Mesodermal cell (in vitro differentiated cells): ENCODE measurements around the gene SERP1.

ENCODE experiments used
- H3K27ac ChIP-seq: 2 replicates; pipeline ENCODE4 v1.7.0; 2013; ENCODE audit warnings: mild to moderate bottlenecking, low read depth, low read length, moderate library complexity; ENCODE audit not compliant: severe bottlenecking
- H3K36me3 ChIP-seq: 2 replicates; pipeline ENCODE4 v1.7.1; 2013; ENCODE audit warnings: mild to moderate bottlenecking, low read length, moderate library complexity; ENCODE audit not compliant: control insufficient read depth, insufficient read depth
- H3K4me1 ChIP-seq: one replicate; pipeline ENCODE4 v1.7.1; 2013; ENCODE audit warnings: mild to moderate bottlenecking, low read length; ENCODE audit not compliant: insufficient read depth, control insufficient read depth, poor library complexity, severe bottlenecking
- H3K4me3 ChIP-seq: 2 replicates; pipeline ENCODE4 v1.7.0; 2013; ENCODE audit warnings: low read length, control low read depth, mild to moderate bottlenecking; ENCODE audit not compliant: insufficient read depth, poor library complexity, severe bottlenecking; ENCODE audit errors: extremely low read depth
- H3K9me3 ChIP-seq: 2 replicates; pipeline ENCODE4 v1.7.1; 2013; ENCODE audit warnings: mild to moderate bottlenecking, low read length, moderate library complexity; ENCODE audit not compliant: control insufficient read depth
- WGBS, 2 experiments: methylation state at CpG; one replicate each; pipeline ENCODE4 v1.1.5; 2013; ENCODE audit warnings: missing lambda C conversion rate in 2 of 2; ENCODE audit not compliant: insufficient coverage in 2 of 2; 5-methylcytosine and 5-hydroxymethylcytosine counted together

SERP1 gene

GRCh38 chr3:150540297-150540696 is 6.0 kb downstream of the SERP1 start:
- Histone ChIP-seq H3K27ac (no peak overlapping the region), H3K4me1 (no peaks in the 10 kb centered on the region), H3K4me3 (no peak overlapping the region), H3K36me3 (peaks cover 24% of the 10 kb centered on the region), H3K9me3 (no peaks in the 10 kb centered on the region)
- whole genome bisulfite sequencing, 2 experiments, result 86 to 100% methylated on average over 1 of the region's 2 CpGs

- Histone ChIP-seq H3K27ac (no peak overlapping the region), H3K9me3 (no peaks in the 10 kb centered on the region), H3K4me1 (no peaks in the 10 kb centered on the region), H3K4me3 (no peak overlapping the region), H3K36me3 (peaks cover 21% of the 10 kb centered on the region)
- 92 to 98% methylated on average over 5 to 8 of the region's 10 CpGs for WGBS, 2 experiments
Observed at GRCh38 chr3:150538324-150539208, 7.7 kb downstream of the SERP1 start.

- whole genome bisulfite sequencing, 2 experiments, result 53 to 60% methylated on average over 4 of the region's 4 CpGs
- no peak overlapping the region for H3K27ac ChIP-seq
- H3K4me1 ChIP-seq, result no peaks in the 10 kb centered on the region
- H3K4me3 ChIP-seq, result no peak overlapping the region
- H3K36me3 ChIP-seq, result no peaks in the 10 kb centered on the region
- H3K9me3 ChIP-seq, result no peaks in the 10 kb centered on the region
Observed at GRCh38 chr3:150535204-150535603, 11.1 kb downstream of the SERP1 start.

GRCh38 chr3:150531775-150532174 is 14.5 kb downstream of the SERP1 start:
- no peaks in the 10 kb centered on the region for H3K36me3 ChIP-seq
- no peak overlapping the region for H3K4me3 ChIP-seq
- no peak overlapping the region for H3K27ac ChIP-seq
- no peaks in the 10 kb centered on the region for H3K4me1 ChIP-seq
- H3K9me3 ChIP-seq, result no peaks in the 10 kb centered on the region

- WGBS, 2 experiments, result no CpG with 5 or more reads among the region's 2 CpGs
- no peak overlapping the region for H3K4me3 ChIP-seq
- no peaks in the 10 kb centered on the region for H3K36me3 ChIP-seq
- no peaks in the 10 kb centered on the region for H3K4me1 ChIP-seq
- H3K27ac ChIP-seq, result no peak overlapping the region
- no peaks in the 10 kb centered on the region for H3K9me3 ChIP-seq
Observed at GRCh38 chr3:150528354-150528797, 17.9 kb downstream of the SERP1 start.

GRCh38 chr3:150527464-150528255 is 18.6 kb downstream of the SERP1 start:
- H3K9me3 ChIP-seq, result no peaks in the 10 kb centered on the region
- H3K36me3 ChIP-seq, result no peaks in the 10 kb centered on the region
- no peak overlapping the region for H3K4me3 ChIP-seq
- WGBS, 2 experiments, result 93 to 100% methylated on average over 1 to 5 of the region's 10 CpGs
- no peak overlapping the region for H3K27ac ChIP-seq
- H3K4me1 ChIP-seq, result no peaks in the 10 kb centered on the region

GRCh38 chr3:150523538-150523937 is 22.8 kb downstream of the SERP1 start:
- WGBS, 2 experiments, result 80% methylated on average over 1 of the region's 2 CpGs
- no peak overlapping the region for H3K4me3 ChIP-seq
- H3K27ac ChIP-seq, result no peak overlapping the region
- H3K9me3 ChIP-seq, result no peaks in the 10 kb centered on the region
- no peaks in the 10 kb centered on the region for H3K4me1 ChIP-seq
- H3K36me3 ChIP-seq, result no peaks in the 10 kb centered on the region

- Histone ChIP-seq H3K27ac (no peak overlapping the region), H3K9me3 (no peaks in the 10 kb centered on the region), H3K4me3 (no peak overlapping the region), H3K36me3 (no peaks in the 10 kb centered on the region), H3K4me1 (no peaks in the 10 kb centered on the region)
- WGBS, 2 experiments, result 38 to 100% methylated on average over 1 to 2 of the region's 2 CpGs
Observed at GRCh38 chr3:150521463-150521862, 24.8 kb downstream of the SERP1 start.

- Histone ChIP-seq H3K9me3 (no peaks in the 10 kb centered on the region), H3K4me1 (no peaks in the 10 kb centered on the region), H3K36me3 (no peaks in the 10 kb centered on the region), H3K27ac (no peak overlapping the region), H3K4me3 (no peak overlapping the region)
- WGBS, 2 experiments, result 93 to 99% methylated on average over 13 to 22 of the region's 24 CpGs
Observed at GRCh38 chr3:150520408-150520807, 25.9 kb downstream of the SERP1 start.

- WGBS, 2 experiments, result 71% methylated on average over 1 of the region's 3 CpGs; no CpG with 5 or more reads in 1 of the 2 experiments
- Histone ChIP-seq H3K27ac (no peak overlapping the region), H3K4me1 (no peaks in the 10 kb centered on the region), H3K4me3 (no peak overlapping the region), H3K36me3 (no peaks in the 10 kb centered on the region), H3K9me3 (no peaks in the 10 kb centered on the region)
Observed at GRCh38 chr3:150519026-150519425, 27.3 kb downstream of the SERP1 start.

GRCh38 chr3:150515210-150515609 is 31.1 kb downstream of the SERP1 start:
- Histone ChIP-seq H3K4me1 (no peaks in the 10 kb centered on the region), H3K9me3 (no peaks in the 10 kb centered on the region), H3K27ac (no peak overlapping the region), H3K36me3 (no peaks in the 10 kb centered on the region), H3K4me3 (no peak overlapping the region)
- WGBS, 2 experiments, result 90 to 100% methylated on average over 2 of the region's 4 CpGs
